ENCODE data around the gene TMSB10.

The TMSB10 gene

DNA sequence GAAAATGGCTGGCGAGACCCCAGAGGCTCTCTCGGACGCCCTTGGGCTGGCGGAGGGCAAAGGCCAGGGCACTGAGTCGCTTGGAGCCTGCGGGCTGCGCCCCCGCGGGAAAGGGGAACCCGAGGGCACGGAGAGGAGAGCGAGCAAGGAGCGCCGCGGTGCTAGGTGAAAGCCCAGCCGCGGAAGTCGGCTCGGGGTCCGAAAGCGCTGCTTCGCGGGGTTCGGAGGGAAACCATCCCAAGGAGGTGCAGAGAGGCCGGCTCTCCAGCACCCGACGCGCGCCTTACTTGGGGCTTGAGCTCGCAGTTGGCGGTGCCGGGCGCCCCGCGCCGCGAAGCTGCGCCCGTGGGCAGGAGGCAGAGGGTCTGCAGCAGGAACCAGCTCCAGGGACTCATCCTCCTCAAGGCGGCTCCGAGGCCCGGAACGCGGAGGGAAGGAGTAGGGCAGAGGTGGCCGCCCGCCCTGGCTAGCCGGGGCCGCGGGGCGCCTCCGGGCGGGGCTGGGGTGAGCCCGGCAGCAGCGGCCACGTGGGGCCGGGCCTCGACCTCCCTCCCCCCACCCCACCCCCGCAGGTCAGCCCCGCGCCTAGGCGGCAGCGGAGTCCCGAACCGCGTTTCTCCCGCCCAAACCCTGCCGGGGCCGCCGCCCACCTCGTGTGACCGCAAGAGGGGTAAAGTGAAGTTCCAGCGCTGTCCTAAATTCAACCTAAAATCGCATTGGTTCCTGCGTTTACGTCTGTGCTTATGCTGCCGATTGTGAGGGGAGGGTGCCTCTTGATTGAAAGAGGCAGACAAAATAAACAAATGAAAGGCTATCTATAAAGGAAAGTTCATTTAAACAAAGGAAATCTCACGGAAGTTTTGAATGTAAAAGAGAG lies 24.6 kb upstream of the TMSB10 start, which contains the start of gene TRABD2A:
TSS of gene TRABD2A (minus strand) at position 440 of the 877 bp plus-strand sequence. CDS start at position 395, 45 bp downstream.
- peak; percentile 58 for DNase-seq (ENCODE audit: low spot score)

GRCh38 chr2:84881581-84882413 lies 23.7 kb upstream of the TMSB10 start:
- DNase-seq (ENCODE audit: low spot score), result peak; percentile 94

DNA sequence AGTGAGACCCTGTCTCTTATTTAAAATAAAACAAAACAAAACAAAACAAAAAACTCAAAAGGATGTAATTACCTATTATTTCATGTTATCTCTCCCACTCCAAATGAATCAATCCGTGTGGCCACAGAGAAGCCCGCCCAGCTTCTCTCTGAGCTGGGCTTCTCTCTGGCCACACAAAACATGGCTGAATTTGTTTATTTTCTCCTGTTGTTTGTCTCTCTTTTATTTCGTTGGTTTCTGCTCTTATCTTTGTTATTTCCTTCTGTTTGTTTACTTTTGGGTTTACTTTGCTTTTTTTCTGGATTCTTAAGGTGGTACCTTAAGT lies 23.1 kb upstream of the TMSB10 start:
- DNase-seq (ENCODE audit: low spot score), result no peak

- DNase-seq (ENCODE audit: low spot score), result no peak
Measured at GRCh38 chr2:84882775-84883550, 22.5 kb upstream of the TMSB10 start.

DNA sequence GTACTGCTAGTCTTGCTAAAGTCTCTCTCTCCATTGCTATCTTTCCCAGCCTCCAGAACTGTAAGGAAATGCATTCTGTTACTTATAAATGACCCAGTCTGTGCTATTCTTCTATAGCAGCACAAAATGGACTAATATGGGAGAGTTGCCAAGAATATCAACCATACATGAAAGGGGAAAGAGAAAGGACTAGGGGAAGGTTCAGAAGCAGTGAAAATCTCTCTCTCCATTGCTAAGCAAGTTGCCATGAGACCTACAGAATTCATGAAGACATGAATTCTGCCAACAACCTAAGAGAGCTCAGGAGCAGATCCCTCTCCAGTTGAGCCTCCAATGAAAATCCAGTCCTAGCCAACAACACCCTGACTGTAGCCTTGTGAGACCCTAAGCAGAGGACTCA lies 21.0 kb upstream of the TMSB10 start:
- no peak for DNase-seq (ENCODE audit: low spot score)

DNA sequence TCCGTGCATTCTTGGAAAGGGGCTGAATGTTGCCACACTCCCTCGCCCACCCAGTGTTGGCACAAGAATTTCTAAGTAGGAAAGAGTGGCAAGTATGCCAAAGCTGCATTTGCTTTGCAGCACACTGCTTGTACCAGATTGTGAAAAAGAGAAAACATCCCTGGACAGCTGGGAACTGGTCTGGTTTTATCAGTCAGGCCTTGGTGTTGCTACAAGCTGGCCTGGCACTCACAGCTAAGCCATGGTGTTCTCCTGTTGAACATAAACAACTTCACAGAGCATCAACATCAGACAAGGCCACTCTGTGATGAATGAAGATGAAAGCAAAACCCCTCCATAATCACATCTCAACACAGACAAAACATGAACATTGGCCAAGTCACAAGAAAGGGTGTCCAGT lies 20.3 kb upstream of the TMSB10 start:
- DNase-seq (ENCODE audit: low spot score), result no peak

GRCh38 chr2:84886791-84887190 lies 18.7 kb upstream of the TMSB10 start:
- DNase-seq (ENCODE audit: low spot score), result no peak

DNA sequence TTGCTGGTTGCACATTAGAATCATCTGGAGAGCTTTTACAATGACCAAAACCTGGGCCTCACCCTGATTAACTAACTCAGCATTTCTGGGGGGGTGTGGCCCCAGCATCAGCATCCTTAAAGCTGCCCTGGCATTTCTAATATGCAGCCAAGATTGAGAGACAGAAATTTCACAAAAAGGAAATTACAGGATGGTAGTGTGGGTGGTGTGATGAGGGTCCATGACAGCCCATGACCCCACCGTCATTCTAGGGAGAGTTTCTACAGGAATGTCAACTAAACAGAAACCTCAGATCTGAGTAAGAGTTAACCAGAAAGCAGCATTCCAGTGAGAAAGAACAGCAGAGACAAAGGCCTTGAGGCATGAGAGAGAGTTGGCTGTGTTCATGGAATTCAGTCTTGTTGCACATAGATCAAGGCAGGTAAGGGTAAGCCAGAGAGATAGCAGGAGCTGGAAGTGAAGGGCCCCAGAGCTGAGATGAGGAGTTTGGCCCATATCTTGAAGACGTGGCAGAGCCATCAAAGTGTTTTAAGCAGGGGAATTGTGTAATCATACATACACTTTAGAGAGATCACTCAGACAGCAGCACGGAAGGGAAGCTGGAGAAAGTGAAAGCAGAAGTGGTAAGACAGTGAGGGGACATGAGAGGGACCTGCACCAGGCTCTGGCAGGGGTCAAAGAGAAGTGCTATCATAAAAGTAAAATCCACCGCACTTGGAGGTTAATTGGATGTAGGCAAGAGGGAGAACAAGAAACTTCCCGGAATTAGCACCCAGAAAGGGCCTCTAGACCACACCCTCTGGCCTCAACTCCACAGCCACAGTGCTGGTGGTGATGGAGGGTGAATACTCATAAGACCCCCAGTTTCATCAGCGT lies 16.8 kb upstream of the TMSB10 start:
- DNase-seq (ENCODE audit: low spot score), result peak; percentile 73

GRCh38 chr2:84889332-84889731 lies 16.1 kb upstream of the TMSB10 start:
- DNase-seq (ENCODE audit: low spot score), result no peak

DNA sequence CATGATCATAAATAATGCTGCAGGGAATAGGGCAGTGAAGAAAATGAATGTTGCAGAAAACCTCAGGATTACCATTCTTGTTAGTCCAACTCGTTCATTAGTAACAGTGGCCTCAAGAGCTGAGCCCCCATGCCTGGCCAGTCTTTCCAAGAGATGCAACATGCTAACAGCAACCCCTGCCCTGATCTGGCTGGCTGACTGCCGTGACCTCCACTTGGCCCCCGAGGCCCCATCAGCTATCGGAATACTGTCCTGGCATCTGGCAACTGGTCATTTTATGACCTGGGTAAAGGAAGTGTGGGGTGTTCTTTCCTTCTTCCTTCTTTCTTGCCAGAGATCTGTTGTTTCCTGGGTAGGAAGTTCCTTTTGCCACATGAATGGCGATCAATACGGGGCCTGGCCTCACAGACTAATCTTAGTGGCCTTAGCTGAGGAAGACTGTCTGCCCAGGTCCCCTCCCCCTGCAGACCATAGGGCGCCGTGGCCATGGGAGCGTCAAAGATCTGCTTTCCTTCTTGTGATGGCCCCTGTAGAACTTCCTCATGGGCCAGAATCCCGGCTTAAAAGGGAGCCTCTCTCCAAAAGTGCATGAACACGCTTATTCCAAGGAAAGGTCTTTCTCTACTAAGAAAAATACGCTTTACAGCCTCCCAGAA lies 14.0 kb upstream of the TMSB10 start:
- no peak for DNase-seq (ENCODE audit: low spot score)

GRCh38 chr2:84894131-84894586 lies 11.3 kb upstream of the TMSB10 start:
- no peak for DNase-seq (ENCODE audit: low spot score)

DNA sequence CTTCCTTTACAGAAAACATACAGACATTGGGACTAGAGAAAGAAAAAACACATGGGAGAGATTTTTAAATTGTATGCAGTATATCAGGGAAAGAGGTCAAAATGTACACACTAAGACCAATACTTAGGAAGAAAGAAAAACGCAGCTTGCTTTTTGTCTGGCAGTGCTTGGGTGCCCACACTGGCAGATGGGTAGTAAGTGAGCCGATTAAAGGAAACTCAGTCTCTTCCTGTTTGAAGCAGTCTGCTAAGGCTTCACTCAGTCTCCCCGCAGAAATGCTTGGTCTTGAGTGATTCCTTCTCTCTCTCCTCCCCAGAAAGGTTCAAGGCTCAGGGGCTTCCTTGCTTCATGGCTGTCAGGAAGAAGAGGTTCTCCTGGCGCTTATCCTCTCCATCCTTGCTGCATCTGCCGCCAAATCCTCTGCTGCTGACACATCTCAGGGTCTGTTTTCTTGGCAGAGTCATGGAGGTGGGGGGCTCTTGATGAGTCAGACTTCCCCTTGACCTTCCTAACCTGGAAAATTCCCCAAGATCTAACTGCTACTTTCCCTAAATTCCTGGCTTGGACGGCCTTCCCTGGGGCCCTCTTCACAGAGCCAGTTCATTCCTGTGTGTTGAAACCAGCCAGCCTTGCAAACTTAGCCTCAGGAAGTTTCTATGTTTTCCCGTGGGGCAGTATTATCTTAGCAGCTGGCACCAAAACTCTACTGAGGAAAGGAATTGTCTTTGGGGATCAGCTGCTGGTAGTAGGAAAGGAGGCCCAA lies 10.5 kb upstream of the TMSB10 start:
- DNase-seq (ENCODE audit: low spot score), result peak; percentile 33

DNA sequence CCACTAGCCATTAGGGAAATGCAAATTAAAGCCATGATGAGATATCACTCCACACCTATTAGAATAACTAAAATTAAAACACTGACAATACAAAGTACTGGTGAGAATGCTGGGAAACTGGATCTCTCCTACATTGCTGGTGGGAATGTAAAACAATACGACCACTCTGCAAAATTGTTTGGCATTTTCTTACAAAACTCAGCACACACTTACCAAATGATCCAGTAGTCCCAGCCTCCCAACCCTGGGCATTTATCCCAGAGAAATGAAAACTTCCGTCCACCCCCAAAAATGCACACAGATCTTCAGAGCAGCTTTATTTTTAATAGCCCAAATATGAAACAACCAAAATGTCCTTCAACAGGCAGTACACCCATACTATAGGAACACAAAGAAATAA lies 8.9 kb upstream of the TMSB10 start:
- DNase-seq (ENCODE audit: low spot score), result no peak

DNA sequence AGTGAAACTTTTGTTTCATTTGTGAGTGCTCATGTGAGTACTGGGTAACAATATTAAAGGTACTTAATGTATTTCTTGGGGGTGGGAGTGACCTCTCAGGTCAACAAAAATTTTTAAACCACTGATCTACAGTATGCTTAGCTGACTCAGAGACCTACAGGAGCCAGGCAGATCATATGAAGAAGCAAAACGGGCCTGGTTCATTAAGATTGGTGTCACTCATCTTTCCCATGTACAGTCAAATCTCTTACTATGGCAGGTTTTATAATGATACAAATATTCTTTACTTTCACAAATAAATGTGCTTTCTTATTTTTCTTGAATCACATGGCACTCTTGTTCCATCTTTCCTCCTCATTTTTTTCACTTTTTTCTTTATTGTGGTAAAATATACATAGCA lies 7.7 kb upstream of the TMSB10 start:
- DNase-seq (ENCODE audit: low spot score), result peak; percentile 57

DNA sequence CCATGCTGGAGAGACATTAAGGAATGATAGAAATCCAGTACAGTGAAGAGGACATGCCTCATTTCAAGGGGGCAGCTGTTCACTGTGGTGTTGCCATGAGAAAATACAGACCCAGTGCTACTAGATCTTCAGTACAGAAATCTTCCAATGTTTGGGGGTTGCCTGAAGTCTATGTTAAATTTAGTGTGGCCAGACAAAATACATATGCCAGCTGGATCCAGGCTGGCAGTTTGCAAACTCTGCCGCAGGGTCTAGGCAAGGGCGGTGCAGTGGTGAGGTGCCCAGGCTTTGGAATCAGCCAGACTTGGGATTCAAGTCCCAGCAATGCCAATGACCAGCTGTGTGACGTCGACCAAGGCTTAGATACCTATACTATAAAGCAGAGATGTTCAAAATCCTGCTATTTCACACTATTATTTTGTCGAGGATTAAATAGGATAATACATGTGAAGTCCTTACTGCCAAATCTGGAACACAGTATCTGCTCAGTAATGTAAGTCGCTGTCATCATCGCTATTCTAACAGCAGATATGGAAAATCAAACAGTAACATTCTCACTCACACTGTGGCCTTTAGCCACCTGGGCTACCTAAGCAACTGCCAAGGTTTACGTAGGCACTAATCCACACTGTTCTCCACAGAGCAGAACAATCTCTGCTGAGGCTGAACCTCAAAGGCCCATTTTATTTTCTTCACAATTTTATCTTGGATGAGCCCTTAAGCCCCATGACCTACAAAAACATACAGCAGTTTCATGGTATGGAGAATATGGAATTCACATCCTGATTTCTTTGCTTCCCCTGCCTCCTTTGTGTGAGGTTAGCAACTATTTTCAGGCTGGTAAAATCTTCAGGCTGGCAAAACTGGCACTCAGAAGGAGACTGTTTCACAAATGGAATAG lies 5.9 kb upstream of the TMSB10 start:
- no peak for DNase-seq (ENCODE audit: low spot score)

GRCh38 chr2:84900971-84901370 lies 4.5 kb upstream of the TMSB10 start:
- DNase-seq (ENCODE audit: low spot score), result no peak

- DNase-seq (ENCODE audit: low spot score), result no peak
Measured at GRCh38 chr2:84901593-84902120, 3.8 kb upstream of the TMSB10 start.

- no peak for DNase-seq (ENCODE audit: low spot score)
Measured at GRCh38 chr2:84902526-84902925, 2.9 kb upstream of the TMSB10 start.

DNA sequence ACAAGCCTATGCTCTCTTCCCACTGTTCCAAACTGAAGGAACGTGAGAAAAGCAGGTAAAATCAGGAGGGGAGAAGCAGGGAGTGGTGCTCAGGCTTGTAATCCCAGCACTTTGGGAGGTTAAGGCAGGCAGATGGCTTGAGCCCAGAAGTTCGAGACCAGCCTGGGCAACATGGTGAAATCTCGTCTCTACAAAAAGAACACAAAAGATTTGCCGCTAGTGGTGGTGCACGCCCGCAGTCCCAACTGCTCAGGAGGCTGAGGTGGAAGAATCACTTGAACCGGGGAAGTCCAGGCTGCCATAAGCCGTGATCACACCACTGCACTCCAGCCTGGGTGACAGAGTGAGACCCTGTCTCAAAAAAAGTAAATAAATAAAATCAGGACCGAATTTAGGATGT lies 1.3 kb upstream of the TMSB10 start:
- no peak for DNase-seq (ENCODE audit: low spot score)

Measured in activated CD4-positive, alpha-beta T cell treated with anti-CD3 and anti-CD28 coated beads, Interleukin-2, Interleukin-4, amounts not matched to agents 100 ng/mL and 50 ng/mL, durations not matched to agents 16 hours and 8 hours (primary cell).